PC-3 (cell line): Measurements from ENCODE around the gene NEK8. TPM values are rescaled to one million over a fixed set of nuclear protein-coding genes. Genes with fewer than 3 reads are reported as not detected.
"Not testable (repeated sequence)": the region's sequence is repeated elsewhere in the genome, so short reads cannot be mapped to it uniquely, and the experiment has no call there.

ENCODE experiments used
- ATAC-seq: fragments of 200-7000 bp; cut with Tn5 transposase; 2 replicates; pipeline ENCODE4 v1.9.1; 2020; ENCODE audit warnings: mild to moderate bottlenecking, moderate library complexity
- BruUV-seq: library from RNA; stranded (reverse); fragments of 400-500 nt; replicated peaks from 2 replicates; lab custom pipeline; 2021; lab: Mats Ljungman, UMichigan
- CTCF ChIA-PET: fragments of 300-600 bp; sonication (Branson Sonifier 250); formaldehyde crosslinking; loops from one replicate; lab custom pipeline; 2022; ENCODE audit warnings: antibody characterized with exemption; lab: Charles Lee
- POLR2A ChIA-PET: fragments of 300-600 bp; sonication (Branson Sonifier 250); formaldehyde crosslinking; loops from one replicate; lab custom pipeline; 2022; ENCODE audit warnings: antibody characterized with exemption; ENCODE audit not compliant: unreplicated experiment; lab: Charles Lee
- DNase-seq: peaks from one replicate; pipeline ENCODE4 v3.0.0-alpha.2; 2015
- H2AFZ ChIP-seq: fragments of 300-600 bp; sonication (generic); 2 replicates; pipeline ENCODE4 v1.6.0; 2016; ENCODE audit warnings: antibody characterized with exemption, low read length
- H3F3A ChIP-seq: fragments of 300-600 bp; sonication (generic); one replicate; pipeline ENCODE4 v1.6.0; 2017; ENCODE audit warnings: antibody characterized with exemption, low read length, control low read depth, mild to moderate bottlenecking; ENCODE audit not compliant: unreplicated experiment
- H3K27ac ChIP-seq: fragments of 300-600 bp; sonication (generic); 2 replicates; pipeline ENCODE4 v1.5.1; 2016; ENCODE audit warnings: mild to moderate bottlenecking, low read length
- H3K27me3 ChIP-seq: fragments of 300-600 bp; sonication (generic); 2 replicates; pipeline ENCODE4 v1.6.1; 2016; ENCODE audit warnings: low read length, mixed read lengths
- H3K36me3 ChIP-seq: fragments of 300-600 bp; sonication (generic); 2 replicates; pipeline ENCODE4 v1.6.1; 2016; ENCODE audit warnings: low read depth, mixed run types, low read length, mixed read lengths
- H3K4me1 ChIP-seq: fragments of 300-600 bp; sonication (generic); 2 replicates; pipeline ENCODE4 v1.5.1; 2016; ENCODE audit warnings: low read length; ENCODE audit not compliant: insufficient read depth
- H3K4me2 ChIP-seq: fragments of 300-600 bp; sonication (generic); 2 replicates; pipeline ENCODE4 v1.6.0; 2016; ENCODE audit warnings: low read length
- H3K4me3 ChIP-seq: fragments of 300-600 bp; sonication (generic); 2 replicates; pipeline ENCODE4 v1.5.1; 2016; ENCODE audit warnings: mild to moderate bottlenecking, low read length, mixed read lengths
- H3K79me2 ChIP-seq: fragments of 300-600 bp; sonication (generic); 2 replicates; pipeline ENCODE4 v1.6.1; 2017; ENCODE audit warnings: low read length, mixed read lengths
- H3K9ac ChIP-seq: fragments of 300-600 bp; sonication (generic); 2 replicates; pipeline ENCODE4 v1.6.0; 2016; ENCODE audit warnings: mild to moderate bottlenecking, low read length
- H3K9me2 ChIP-seq: fragments of 300-600 bp; sonication (generic); replicated peaks from 2 replicates; pipeline ENCODE4 v1.6.1; 2016; ENCODE audit warnings: mixed run types, low read length, mixed read lengths
- H3K9me3 ChIP-seq: fragments of 300-600 bp; sonication (generic); 2 replicates; pipeline ENCODE4 v1.6.1; 2016; ENCODE audit warnings: low read length, mixed read lengths
- H4K20me1 ChIP-seq: fragments of 300-600 bp; sonication (generic); 2 replicates; pipeline ENCODE4 v1.6.1; 2016; ENCODE audit warnings: low read length, mixed read lengths
- CTCF ChIP-seq: fragments of 300-600 bp; sonication (generic); conservative IDR thresholded peaks from 2 replicates; pipeline ENCODE4 v1.5.1; 2017; ENCODE audit warnings: antibody characterized with exemption, low read depth, mild to moderate bottlenecking, low read length
- EZH2 ChIP-seq: fragments of 300-600 bp; sonication (generic); IDR thresholded peaks from one replicate; pipeline ENCODE4 v1.6.1; 2017; ENCODE audit warnings: antibody characterized with exemption, mild to moderate bottlenecking, low read length; ENCODE audit not compliant: unreplicated experiment
- EZH2phosphoT487 ChIP-seq: fragments of 300-600 bp; sonication (generic); IDR thresholded peaks from 2 replicates; pipeline ENCODE4 v1.6.1; 2018; ENCODE audit warnings: mild to moderate bottlenecking, antibody characterized with exemption, low read length, borderline replicate concordance
- intact Hi-C: fragments of 100-400 bp; cut with micrococcal nuclease; formaldehyde crosslinking; loops from 2 replicates; pipeline ENCODE4 v1.9.0; 2023
- total RNA-seq: library from RNA; depleted of rRNA; stranded (reverse); fragments of >200 nt; gene quantifications from 2 replicates; pipeline ENCODE4 v1.2.3, GENCODE V29; 2014

Gene NEK8
- total RNA-seq, 1 experiment from 2014 or later: 2.4 TPM

GRCh38 chr17:28722417-28723158 lies 6.0 kb upstream of the NEK8 start:
- peaks cover 32% of the 10 kb centered on the region for H4K20me1 ChIP-seq
- no TSS peak for BruUV-seq
- peaks cover 38% of the 10 kb centered on the region for H3K79me2 ChIP-seq
- H3K27ac ChIP-seq: no peak overlapping the region
- CTCF ChIA-PET: no interaction called here
- peak overlapping the region; percentile 96 for H3K4me2 ChIP-seq
- H3K27me3 ChIP-seq: no peaks in the 10 kb centered on the region
- H3K36me3 ChIP-seq: peaks cover 43% of the 10 kb centered on the region
- peaks cover 12% of the 10 kb centered on the region for H3F3A ChIP-seq
- no peaks in the 10 kb centered on the region for H3K9me2 ChIP-seq
- H3K9ac ChIP-seq: no peak overlapping the region
- no peaks in the 10 kb centered on the region for H3K9me3 ChIP-seq
- H3K4me3 ChIP-seq: peak overlapping the region; percentile 93
- no peak for ATAC-seq
- POLR2A ChIA-PET: interaction anchor here (0.6 kb wide), 1 partner anchor 182 kb away, joined by 3 read pairs; no protein-coding TSS in a partner anchor
- intact Hi-C loops: loop anchor here (10.0 kb wide), 1 partner anchor 182 kb away; the partner anchor contains the start of gene DHRS13
- TF ChIP-seq EZH2 (no peak), CTCF (no peak), EZH2phosphoT487 (no peak)
- DNase-seq: no peak
- no peak overlapping the region for H2AFZ ChIP-seq
- peaks cover 39% of the 10 kb centered on the region for H3K4me1 ChIP-seq

- H3K9me2 ChIP-seq: no peaks in the 10 kb centered on the region
- CTCF ChIA-PET: no interaction called here
- peaks cover 12% of the 10 kb centered on the region for H3F3A ChIP-seq
- peaks cover 43% of the 10 kb centered on the region for H3K36me3 ChIP-seq
- peak overlapping the region; percentile 93; the same call in 1 of the 2 replicates for H3K4me3 ChIP-seq
- POLR2A ChIA-PET: no interaction called here
- peak overlapping the region; percentile 96 for H3K4me2 ChIP-seq
- ATAC-seq: no peak
- no peaks in the 10 kb centered on the region for H3K27me3 ChIP-seq
- no peak overlapping the region for H2AFZ ChIP-seq
- H3K79me2 ChIP-seq: peaks cover 38% of the 10 kb centered on the region
- peaks cover 32% of the 10 kb centered on the region for H4K20me1 ChIP-seq
- H3K9ac ChIP-seq: no peak overlapping the region
- TF ChIP-seq CTCF (no peak), EZH2phosphoT487 (no peak)
- no TSS peak for BruUV-seq
- H3K9me3 ChIP-seq: no peaks in the 10 kb centered on the region
- no peak for DNase-seq
- H3K27ac ChIP-seq: no peak overlapping the region
- H3K4me1 ChIP-seq: peaks cover 38% of the 10 kb centered on the region
- intact Hi-C loops: loop anchor here (10.0 kb wide), 1 partner anchor 182 kb away; the partner anchor contains the start of gene DHRS13
These were observed 5.3 kb upstream of the NEK8 start for GRCh38 chr17:28723159-28723835.

GRCh38 chr17:28723836-28724499 lies 4.6 kb upstream of the NEK8 start:
- Histone ChIP-seq H3F3A (peaks cover 12% of the 10 kb centered on the region), H3K79me2 (peaks cover 38% of the 10 kb centered on the region), H3K36me3 (peaks cover 43% of the 10 kb centered on the region), H3K4me1 (peaks cover 33% of the 10 kb centered on the region), H3K4me3 (peak overlapping the region; percentile 40; the same call in 1 of the 2 replicates), H4K20me1 (peaks cover 32% of the 10 kb centered on the region), H3K4me2 (peak overlapping the region; percentile 96)
- H3K9me3 ChIP-seq, H3K9ac ChIP-seq, H2AFZ ChIP-seq, ATAC-seq, H3K27me3 ChIP-seq, CTCF ChIA-PET, H3K27ac ChIP-seq, BruUV-seq, H3K9me2 ChIP-seq, POLR2A ChIA-PET, DNase-seq: not testable (repeated sequence)
- intact Hi-C loops: loop anchor here (10.0 kb wide), 1 partner anchor 181 kb away; the partner anchor contains the start of gene DHRS13
